H1 (cell line): Measurements from ENCODE around the gene PLAAT2. TPM values are rescaled to one million over a fixed set of nuclear protein-coding genes. Genes with fewer than 3 reads are reported as not detected.

Experiments used
- CTCF ChIA-PET: fragments of 300-600 bp; sonication (Branson Sonifier 250); formaldehyde crosslinking; loops from one replicate; lab custom pipeline; 2021; ENCODE audit not compliant: partially characterized antibody; lab: Charles Lee
- POLR2A ChIA-PET: fragments of 300-600 bp; sonication (Branson Sonifier 250); formaldehyde crosslinking; loops from one replicate; lab custom pipeline; 2021; ENCODE audit warnings: inconsistent platforms; ENCODE audit not compliant: partially characterized antibody; lab: Charles Lee
- DNase-seq, 2 experiments: peaks; one replicate each; pipeline versions ENCODE4 v3.0.0 to v3.0.0-alpha.2; 2010 to 2022; ENCODE audit warnings: low spot score in 2 of 2, low read depth in 1 of 2, mixed read lengths in 1 of 2
- FAIRE-seq: peaks from 2 replicates; lab custom pipeline; 2011; peaks lifted over from hg19 to GRCh38; lab: Jason Lieb, UNC
- H2AFZ ChIP-seq: 2 replicates; pipeline ENCODE4 v1.8.1; 2012; ENCODE audit warnings: low read length, inconsistent platforms
- H2AK5ac ChIP-seq: 2 replicates; pipeline ENCODE4 v1.6.1; 2013; ENCODE audit warnings: low read depth, low read length
- H2BK120ac ChIP-seq: replicated peaks from 2 replicates; pipeline ENCODE3; 2013; ENCODE audit warnings: low read depth, low read length, inconsistent platforms
- H2BK12ac ChIP-seq: 2 replicates; pipeline ENCODE4 v1.6.1; 2013; ENCODE audit warnings: low read depth, low read length
- H2BK15ac ChIP-seq: 2 replicates; pipeline ENCODE4 v1.6.1; 2013; ENCODE audit warnings: low read length
- H2BK20ac ChIP-seq: 2 replicates; pipeline ENCODE4 v1.6.1; 2013; ENCODE audit warnings: low read length
- H2BK5ac ChIP-seq: 2 replicates; pipeline ENCODE4 v1.6.1; 2013; ENCODE audit warnings: low read depth, low read length
- H3K14ac ChIP-seq: 2 replicates; pipeline ENCODE4 v1.6.1; 2013; ENCODE audit warnings: inconsistent platforms; ENCODE audit not compliant: insufficient read length
- H3K18ac ChIP-seq: 2 replicates; pipeline ENCODE4 v1.6.1; 2013; ENCODE audit warnings: low read length; ENCODE audit errors: extremely low read depth
- H3K23ac ChIP-seq: 2 replicates; pipeline ENCODE4 v1.6.1; 2013; ENCODE audit warnings: inconsistent platforms; ENCODE audit not compliant: insufficient read length
- H3K23me2 ChIP-seq: 2 replicates; pipeline ENCODE4 v1.6.1; 2013; ENCODE audit warnings: low read depth, low read length
- H3K27ac ChIP-seq: 2 replicates; pipeline ENCODE4 v1.6.1; 2011; ENCODE audit warnings: low read depth, low read length, inconsistent platforms
- H3K27me3 ChIP-seq, 4 experiments: replicated peaks in 1 of 4; 1 replicate in 1 of 4; 2 replicates in 3 of 4; pipeline versions ENCODE4 v1.6.1 to v1.8.1; 2011 to 2013; ENCODE audit warnings: low read length in 3 of 4, mild to moderate bottlenecking in 3 of 4, inconsistent platforms in 2 of 4, mixed read lengths in 2 of 4, moderate library complexity in 1 of 4; ENCODE audit not compliant: control insufficient read depth in 3 of 4, insufficient read depth in 3 of 4; ENCODE audit errors: extremely low read depth in 1 of 4
- H3K36me3 ChIP-seq, 4 experiments: 2 replicates each; pipeline versions ENCODE4 v1.6.1 to v1.8.1; 2011 to 2013; ENCODE audit warnings: mild to moderate bottlenecking in 4 of 4, low read length in 3 of 4, moderate library complexity in 2 of 4, control low read depth in 1 of 4, inconsistent platforms in 1 of 4; ENCODE audit not compliant: insufficient read depth in 4 of 4, control insufficient read depth in 2 of 4
- H3K4ac ChIP-seq: replicated peaks from 2 replicates; pipeline ENCODE3; 2013; ENCODE audit warnings: low read length, low read depth, mixed read lengths, inconsistent platforms; ENCODE audit not compliant: insufficient read length
- H3K4me1 ChIP-seq, 4 experiments: replicated peaks in 1 of 4; 1 replicate in 1 of 4; 2 replicates in 3 of 4; pipeline versions ENCODE4 v1.6.1 to v1.8.1; 2011 to 2013; ENCODE audit warnings: low read length in 3 of 4, inconsistent platforms in 2 of 4, mixed read lengths in 1 of 4; ENCODE audit not compliant: insufficient read depth in 4 of 4, control insufficient read depth in 3 of 4
- H3K4me2 ChIP-seq, 2 experiments: 2 replicates each; pipeline versions ENCODE4 v1.6.1 to v1.8.1; 2011 to 2013; ENCODE audit warnings: low read depth in 2 of 2, low read length in 2 of 2, control low read depth in 1 of 2, inconsistent platforms in 1 of 2, mild to moderate bottlenecking in 1 of 2; ENCODE audit not compliant: insufficient read depth in 1 of 2
- H3K4me3 ChIP-seq, 4 experiments: fragments of 200-600, 300-600 bp in 1 of 4; sonication (generic), shearing (Covaris generic), sonication (Bioruptor Twin) in 1 of 4; 2 replicates each; pipeline versions ENCODE4 v1.5.1 to v1.8.1; 2011 to 2016; ENCODE audit warnings: low read length in 4 of 4, low read depth in 3 of 4, control low read depth in 2 of 4, inconsistent platforms in 2 of 4, mild to moderate bottlenecking in 2 of 4, mixed read lengths in 1 of 4, moderate library complexity in 1 of 4; ENCODE audit not compliant: insufficient read depth in 2 of 4; ENCODE audit errors: extremely low read depth in 1 of 4
- H3K56ac ChIP-seq: replicated peaks from 2 replicates; pipeline ENCODE3; 2013; ENCODE audit warnings: low read depth, mild to moderate bottlenecking, mixed read lengths, low read length, inconsistent platforms; ENCODE audit not compliant: insufficient read length
- H3K79me1 ChIP-seq: 2 replicates; pipeline ENCODE4 v1.6.1; 2013; ENCODE audit warnings: low read depth, low read length, control low read depth
- H3K79me2 ChIP-seq, 2 experiments: 2 replicates each; pipeline versions ENCODE4 v1.6.1 to v1.8.1; 2012 to 2013; ENCODE audit warnings: low read length in 2 of 2, mild to moderate bottlenecking in 2 of 2, inconsistent platforms in 1 of 2; ENCODE audit not compliant: insufficient read depth in 2 of 2, control insufficient read depth in 1 of 2
- H3K9ac ChIP-seq, 4 experiments: replicated peaks in 1 of 4; 1 replicate in 1 of 4; 2 replicates in 3 of 4; pipeline versions ENCODE4 v1.6.1 to v1.8.1; 2011 to 2013; ENCODE audit warnings: low read depth in 3 of 4, low read length in 3 of 4, control low read depth in 2 of 4, mild to moderate bottlenecking in 2 of 4, moderate library complexity in 2 of 4, inconsistent platforms in 1 of 4; ENCODE audit errors: extremely low read depth in 1 of 4
- H3K9me3 ChIP-seq, 2 experiments: 2 replicates each; pipeline versions ENCODE4 v1.6.1 to v1.8.1; 2012 to 2013; ENCODE audit warnings: mild to moderate bottlenecking in 2 of 2, moderate library complexity in 2 of 2, control low read depth in 1 of 2, inconsistent platforms in 1 of 2, low read depth in 1 of 2, low read length in 1 of 2, mixed read lengths in 1 of 2; ENCODE audit not compliant: insufficient read depth in 2 of 2
- H4K20me1 ChIP-seq, 2 experiments: replicated peaks in 1 of 2; 2 replicates each; pipeline versions ENCODE3 to v1.8.1; 2011 to 2013; ENCODE audit warnings: inconsistent platforms in 2 of 2, low read length in 2 of 2, mild to moderate bottlenecking in 1 of 2; ENCODE audit not compliant: insufficient read depth in 2 of 2, control insufficient read depth in 1 of 2
- H4K5ac ChIP-seq: 2 replicates; pipeline ENCODE4 v1.6.1; 2013; ENCODE audit warnings: low read length, low read depth, mixed read lengths, inconsistent platforms; ENCODE audit not compliant: insufficient read length
- H4K8ac ChIP-seq: 2 replicates; pipeline ENCODE4 v1.8.0; 2013; ENCODE audit warnings: mild to moderate bottlenecking, moderate library complexity, low read length, inconsistent platforms; ENCODE audit not compliant: insufficient read depth; ENCODE audit errors: extremely low read depth
- H4K91ac ChIP-seq: replicated peaks from 2 replicates; pipeline ENCODE3; 2013; ENCODE audit warnings: low read length, mixed read lengths, inconsistent platforms; ENCODE audit not compliant: insufficient read length
- CEBPB ChIP-seq: IDR thresholded peaks from 2 replicates; pipeline ENCODE4 v1.6.1; 2012; ENCODE audit warnings: low read depth, low read length
- CREB1 ChIP-seq: IDR thresholded peaks from 2 replicates; pipeline ENCODE4 v1.6.1; 2012; ENCODE audit warnings: inconsistent platforms
- FOSL1 ChIP-seq: IDR thresholded peaks from 2 replicates; pipeline ENCODE4 v1.6.1; 2011; ENCODE audit warnings: mild to moderate bottlenecking, low read depth, low read length, moderate library complexity; ENCODE audit not compliant: insufficient read depth
- JUND ChIP-seq: IDR thresholded peaks from 2 replicates; pipeline ENCODE4 v1.6.1; 2011; ENCODE audit warnings: mild to moderate bottlenecking, improper control_type of control experiment, low read length
- MAX ChIP-seq: IDR thresholded peaks from 2 replicates; pipeline ENCODE4 v1.6.1; 2012; ENCODE audit warnings: inconsistent platforms
- NANOG ChIP-seq: IDR thresholded peaks from 2 replicates; pipeline ENCODE4 v1.6.1; 2011; ENCODE audit warnings: low read length, low read depth, mild to moderate bottlenecking, inconsistent platforms; ENCODE audit not compliant: insufficient read depth, poor library complexity, severe bottlenecking
- PHF8 ChIP-seq: fragments of 200-600 bp; sonication (generic); conservative IDR thresholded peaks from 2 replicates; pipeline ENCODE4 v1.7.1; 2012; ENCODE audit warnings: low read depth, mild to moderate bottlenecking, inconsistent platforms, low read length, moderate library complexity
- RFX5 ChIP-seq: IDR thresholded peaks from 2 replicates; pipeline ENCODE4 v1.6.1; 2011; ENCODE audit warnings: low read depth, low read length, improper control_type of control experiment, borderline replicate concordance
- RNF2 ChIP-seq: fragments of 200-900, 300-1000 bp; sonication (generic); IDR thresholded peaks from 2 replicates; pipeline ENCODE4 v1.7.1; 2016; ENCODE audit warnings: borderline replicate concordance, low read depth, mild to moderate bottlenecking, antibody characterized with exemption, low read length; ENCODE audit not compliant: poor library complexity, severe bottlenecking; ENCODE audit errors: missing control alignments
- SIRT6 ChIP-seq: IDR thresholded peaks from one replicate; pipeline ENCODE4 v1.7.1; 2012; ENCODE audit warnings: low read length, inconsistent platforms
- WGBS, 2 experiments: shearing (Covaris generic) in 1 of 2; methylation state at CpG; one replicate each; pipeline versions ENCODE4 v1.1.6 to v1.1.7; 2013 to 2015; ENCODE audit warnings: low lambda C conversion rate in 2 of 2, mixed read lengths in 2 of 2, inconsistent platforms in 1 of 2, low coverage in 1 of 2, missing lambda C conversion rate in 1 of 2; ENCODE audit not compliant: insufficient replicate concordance in 2 of 2, insufficient coverage in 1 of 2, insufficient read length in 1 of 2; ENCODE audit errors: extremely low coverage in 1 of 2, missing lambda C conversion rate in 1 of 2; 5-methylcytosine and 5-hydroxymethylcytosine counted together
- polyA plus RNA-seq, 7 experiments: library from polyadenylated mRNA; depleted of rRNA in 3 of 7; stranded (reverse) in 5 of 7; unstranded in 2 of 7; fragments of >200 nt in 5 of 7; fragments of 200-250 nt in 2 of 7; gene quantifications; 1 replicate in 5 of 7; 2 replicates in 1 of 7; 4 replicates in 1 of 7; pipeline versions ENCODE4 v1.2.1 to v1.2.3, GENCODE V29; 2011 to 2013; ENCODE audit warnings: missing spikeins in 2 of 7, mixed read lengths in 2 of 7
- total RNA-seq: library from RNA; stranded (reverse); fragmentation: NEBNext Ultra II Directional; extraction: Animal tissue kit (Norgen Biotek cat#: 25700); gene quantifications from 2 replicates; pipeline ENCODE4 v1.2.1, GENCODE V29; 2021

PLAAT2 gene
- total and polyA plus RNA-seq, 2 of the 8 experiments (the other 6 are each of a cell fraction or from before 2014, with no cell fraction given) = 0.39 TPM; not detected in 1

GRCh38 chr11:63535734-63536133 lies 27.4 kb downstream of the PLAAT2 start:
- no peak overlapping the region for H3K27ac ChIP-seq
- TF ChIP-seq NANOG (no peak), RFX5 (no peak), RNF2 (no peak), MAX (no peak), CEBPB (no peak), SIRT6 (no peak), FOSL1 (no peak), CREB1 (no peak), JUND (no peak), PHF8 (no peak)
- no peak overlapping the region for H3K56ac ChIP-seq
- H4K91ac ChIP-seq = peak overlapping the region; percentile 61
- H3K23me2 ChIP-seq = no peaks in the 10 kb centered on the region
- H3K79me1 ChIP-seq = no peaks in the 10 kb centered on the region
- ChIA-PET CTCF (interaction anchor here (1.0 to 3.8 kb wide), 4 partner anchors 17 to 92 kb away, joined by 3 to 20 read pairs (median 4); no protein-coding TSS in a partner anchor), POLR2A (interaction anchor here (0.9 to 1.6 kb wide), 2 partner anchors 16 to 36 kb away, joined by 3 to 4 read pairs; no protein-coding TSS in a partner anchor)
- H2BK20ac ChIP-seq = peak overlapping the region; percentile 38; the same call in 1 of the 2 replicates
- H3K9ac ChIP-seq = no peak overlapping the region
- FAIRE-seq = no peak
- no peak overlapping the region for H3K23ac ChIP-seq
- H4K20me1 ChIP-seq = no peaks in the 10 kb centered on the region
- H3K4ac ChIP-seq = no peak overlapping the region
- no peak for DNase-seq
- no peaks in the 10 kb centered on the region for H3K79me2 ChIP-seq
- peak overlapping the region; percentile 18; the same call in 1 of the 2 replicates for H2BK5ac ChIP-seq
- no peak overlapping the region for H2BK120ac ChIP-seq
- H3K14ac ChIP-seq = no peak overlapping the region
- no peak overlapping the region for H2AFZ ChIP-seq
- H4K5ac ChIP-seq = no peak overlapping the region
- peaks cover 8 to 20% (median 17%) of the 10 kb centered on the region in 4 experiments; a peak in 6 of 7 replicates for H3K4me1 ChIP-seq
- no peak overlapping the region for H3K18ac ChIP-seq
- 0 out of 2 replicates have a peak overlapping the region, but pooled peaks have one; percentile 76 for H2BK15ac ChIP-seq
- H4K8ac ChIP-seq = no peak overlapping the region
- peak overlapping the region; percentile 68 for H2AK5ac ChIP-seq
- H3K9me3 ChIP-seq = no peaks in the 10 kb centered on the region; a peak in 1 of 4 replicates
- 95% methylated on average over 1 of the region's 1 CpG; no CpG with 5 or more reads in 1 of the 2 experiments for WGBS, 2 experiments
- H2BK12ac ChIP-seq = peak overlapping the region; percentile 93
- no peaks in the 10 kb centered on the region for H3K36me3 ChIP-seq
- no peaks in the 10 kb centered on the region for H3K27me3 ChIP-seq
- no peak overlapping the region for H3K4me2 ChIP-seq
- H3K4me3 ChIP-seq = no peak overlapping the region
